WTC11 (cell line): ENCODE results near the gene IGSF23. TPM values are rescaled to one million over a fixed set of nuclear protein-coding genes. Genes with fewer than 3 reads are reported as not detected.

Source experiments
- ATAC-seq: fragments of 200-7000 bp; cut with Tn5 transposase; 2 replicates; pipeline ENCODE4 v1.10.0; 2021; ENCODE audit warnings: mild to moderate bottlenecking, moderate library complexity
- CTCF ChIA-PET: fragments of 300-600 bp; sonication (Branson Sonifier 250); formaldehyde crosslinking; loops from one replicate; lab custom pipeline; 2021; ENCODE audit warnings: antibody characterized with exemption; lab: Charles Lee
- POLR2A ChIA-PET: fragments of 350-600 bp; sonication (Branson Sonifier 250); formaldehyde crosslinking; loops from one replicate; lab custom pipeline; 2021; ENCODE audit warnings: antibody characterized with exemption; lab: Charles Lee
- DNase-seq: peaks from one replicate; pipeline ENCODE4 v3.0.0; 2021; ENCODE audit warnings: low spot score
- H3K27ac Mint-ChIP-seq: 2 replicates; pipeline ENCODE4 v1.8.0; 2021; ENCODE audit warnings: mixed read lengths
- H3K27me3 Mint-ChIP-seq: 2 replicates; pipeline ENCODE4 v1.8.0; 2021; ENCODE audit warnings: low read depth, mild to moderate bottlenecking, moderate library complexity, mixed read lengths
- H3K36me3 Mint-ChIP-seq: 2 replicates; pipeline ENCODE4 v1.8.0; 2021; ENCODE audit warnings: mixed read lengths
- H3K4me1 Mint-ChIP-seq: 2 replicates; pipeline ENCODE4 v1.8.0; 2022; ENCODE audit warnings: mixed read lengths
- H3K4me3 Mint-ChIP-seq: 2 replicates; pipeline ENCODE4 v1.8.0; 2021; ENCODE audit warnings: mild to moderate bottlenecking, moderate library complexity, mixed read lengths
- H3K9me3 Mint-ChIP-seq: 2 replicates; pipeline ENCODE4 v1.8.0; 2021; ENCODE audit warnings: mixed read lengths
- ATF6 ChIP-seq: sonication (generic); formaldehyde crosslinking; IDR thresholded peaks from 2 replicates; pipeline ENCODE4 v1.8.1; 2023; ENCODE audit warnings: mild to moderate bottlenecking, missing genetic modification reagents
- CDX4 ChIP-seq: fragments of 250-450 bp; sonication (Bioruptor Pico); IDR thresholded peaks from 2 replicates; pipeline ENCODE4 v1.9.0; 2021; ENCODE audit warnings: moderate library complexity, mild to moderate bottlenecking, inconsistent platforms, borderline replicate concordance
- CTCF ChIP-seq: fragments of 200-600 bp; IDR thresholded peaks from 2 replicates; pipeline ENCODE4 v1.8.0; 2022; ENCODE audit warnings: antibody characterized with exemption
- E2F1 ChIP-seq: sonication (generic); formaldehyde crosslinking; IDR thresholded peaks from 2 replicates; pipeline ENCODE4 v1.8.0; 2022; ENCODE audit warnings: mild to moderate bottlenecking, missing genetic modification reagents
- E2F4 ChIP-seq: sonication (generic); formaldehyde crosslinking; IDR thresholded peaks from 2 replicates; pipeline ENCODE4 v1.8.1; 2022; ENCODE audit warnings: low read depth, mild to moderate bottlenecking, moderate library complexity, missing genetic modification reagents, borderline replicate concordance
- ERG ChIP-seq: fragments of 250-450 bp; sonication (Bioruptor Pico); IDR thresholded peaks from 2 replicates; pipeline ENCODE4 v1.8.0; 2021; ENCODE audit warnings: mild to moderate bottlenecking
- FOXJ3 ChIP-seq: sonication (generic); formaldehyde crosslinking; IDR thresholded peaks from 2 replicates; pipeline ENCODE4 v1.9.0; 2021; ENCODE audit warnings: missing genetic modification reagents, mild to moderate bottlenecking, borderline replicate concordance
- IRF1 ChIP-seq: sonication (generic); formaldehyde crosslinking; IDR thresholded peaks from 2 replicates; pipeline ENCODE4 v1.8.0; 2023; ENCODE audit warnings: missing genetic modification reagents
- NR1H2 ChIP-seq: sonication (generic); formaldehyde crosslinking; IDR thresholded peaks from 2 replicates; pipeline ENCODE4 v1.9.0; 2021; ENCODE audit warnings: mild to moderate bottlenecking, moderate library complexity, missing genetic modification reagents
- NR3C1 ChIP-seq: sonication (generic); formaldehyde crosslinking; conservative IDR thresholded peaks from 2 replicates; pipeline ENCODE4 v1.8.1; 2023; ENCODE audit warnings: low read depth, mild to moderate bottlenecking, missing genetic modification reagents
- PRRX2 ChIP-seq: fragments of 250-450 bp; sonication (Bioruptor Pico); IDR thresholded peaks from 2 replicates; pipeline ENCODE4 v1.8.0; 2021; ENCODE audit warnings: mild to moderate bottlenecking
- SMAD3 ChIP-seq: sonication (generic); formaldehyde crosslinking; IDR thresholded peaks from 2 replicates; pipeline ENCODE4 v1.8.0; 2022; ENCODE audit warnings: missing genetic modification reagents, mild to moderate bottlenecking, borderline replicate concordance
- SOX15 ChIP-seq: fragments of 250-450 bp; sonication (Bioruptor Pico); IDR thresholded peaks from 2 replicates; pipeline ENCODE4 v1.9.0; 2021; ENCODE audit warnings: mild to moderate bottlenecking
- TCF7 ChIP-seq: sonication (generic); formaldehyde crosslinking; IDR thresholded peaks from 2 replicates; pipeline ENCODE4 v1.8.0; 2022; ENCODE audit warnings: mild to moderate bottlenecking, low read depth, missing genetic modification reagents, moderate library complexity
- ZSCAN18 ChIP-seq: fragments of 250-450 bp; sonication (Bioruptor Pico); IDR thresholded peaks from 2 replicates; pipeline ENCODE4 v2.1.2; 2022; ENCODE audit warnings: mild to moderate bottlenecking, moderate library complexity
- total RNA-seq: library from RNA; stranded (reverse); gene quantifications from 3 replicates; pipeline ENCODE4 v1.2.3, GENCODE V29; 2021

The IGSF23 gene
- total RNA-seq, 1 experiment from 2014 or later = not detected

- H3K9me3 Mint-ChIP-seq = no peaks in the 10 kb centered on the region
- H3K4me3 Mint-ChIP-seq = no peak overlapping the region
- peaks cover 12% of the 10 kb centered on the region for H3K4me1 Mint-ChIP-seq
- H3K27ac Mint-ChIP-seq = no peak overlapping the region
- DNase-seq (no peak), ATAC-seq (no peak)
- TF ChIP-seq IRF1 (CRISPR knock-in tag) (no peak), PRRX2 (CRISPR knock-in tag) (no peak), ERG (no peak), ZSCAN18 (no peak), NR1H2 (no peak), TCF7 (no peak), E2F4 (no peak), SOX15 (CRISPR knock-in tag) (no peak), NR3C1 (CRISPR knock-in tag) (no peak), SMAD3 (CRISPR knock-in tag) (no peak), CDX4 (CRISPR knock-in tag) (no peak), ATF6 (CRISPR knock-in tag) (no peak), FOXJ3 (no peak), E2F1 (CRISPR knock-in tag) (no peak), CTCF (no peak)
- POLR2A ChIA-PET = interaction anchor here (0.6 to 0.9 kb wide), 2 partner anchors 73 to 388 kb away, joined by 3 read pairs; partner anchors contain the start of gene PVR
- H3K36me3 Mint-ChIP-seq = no peaks in the 10 kb centered on the region
- CTCF ChIA-PET = interaction anchor here (0.5 to 2.9 kb wide), 65 partner anchors 8 to 744 kb away, joined by 3 to 79 read pairs (median 7); partner anchors contain the start of genes CBLC, NECTIN2, PVR and ZNF180
- no peaks in the 10 kb centered on the region; the same call in none of the 2 replicates for H3K27me3 Mint-ChIP-seq
Observed at GRCh38 chr19:44570603-44570983, 42.8 kb upstream of the IGSF23 start.
